H1 (cell line): ENCODE data around the gene TP53BP2. TPM values are rescaled to one million over a fixed set of nuclear protein-coding genes. Genes with fewer than 3 reads are reported as not detected.

Experiments
- CTCF ChIA-PET: fragments of 300-600 bp; sonication (Branson Sonifier 250); formaldehyde crosslinking; loops from one replicate; lab custom pipeline; 2021; ENCODE audit not compliant: partially characterized antibody; lab: Charles Lee
- POLR2A ChIA-PET: fragments of 300-600 bp; sonication (Branson Sonifier 250); formaldehyde crosslinking; loops from one replicate; lab custom pipeline; 2021; ENCODE audit warnings: inconsistent platforms; ENCODE audit not compliant: partially characterized antibody; lab: Charles Lee
- DNase-seq, 2 experiments: peaks; one replicate each; pipeline versions ENCODE4 v3.0.0 to v3.0.0-alpha.2; 2010 to 2022; ENCODE audit warnings: low spot score in 2 of 2, low read depth in 1 of 2, mixed read lengths in 1 of 2
- FAIRE-seq: peaks from 2 replicates; lab custom pipeline; 2011; peaks lifted over from hg19 to GRCh38; lab: Jason Lieb, UNC
- H2AFZ ChIP-seq: 2 replicates; pipeline ENCODE4 v1.8.1; 2012; ENCODE audit warnings: low read length, inconsistent platforms
- H2AK5ac ChIP-seq: 2 replicates; pipeline ENCODE4 v1.6.1; 2013; ENCODE audit warnings: low read depth, low read length
- H2BK120ac ChIP-seq: replicated peaks from 2 replicates; pipeline ENCODE3; 2013; ENCODE audit warnings: low read depth, low read length, inconsistent platforms
- H2BK12ac ChIP-seq: 2 replicates; pipeline ENCODE4 v1.6.1; 2013; ENCODE audit warnings: low read depth, low read length
- H2BK15ac ChIP-seq: 2 replicates; pipeline ENCODE4 v1.6.1; 2013; ENCODE audit warnings: low read length
- H2BK20ac ChIP-seq: 2 replicates; pipeline ENCODE4 v1.6.1; 2013; ENCODE audit warnings: low read length
- H2BK5ac ChIP-seq: 2 replicates; pipeline ENCODE4 v1.6.1; 2013; ENCODE audit warnings: low read depth, low read length
- H3K14ac ChIP-seq: 2 replicates; pipeline ENCODE4 v1.6.1; 2013; ENCODE audit warnings: inconsistent platforms; ENCODE audit not compliant: insufficient read length
- H3K18ac ChIP-seq: 2 replicates; pipeline ENCODE4 v1.6.1; 2013; ENCODE audit warnings: low read length; ENCODE audit errors: extremely low read depth
- H3K23ac ChIP-seq: 2 replicates; pipeline ENCODE4 v1.6.1; 2013; ENCODE audit warnings: inconsistent platforms; ENCODE audit not compliant: insufficient read length
- H3K23me2 ChIP-seq: 2 replicates; pipeline ENCODE4 v1.6.1; 2013; ENCODE audit warnings: low read depth, low read length
- H3K27ac ChIP-seq: 2 replicates; pipeline ENCODE4 v1.6.1; 2011; ENCODE audit warnings: low read depth, low read length, inconsistent platforms
- H3K27me3 ChIP-seq, 4 experiments: replicated peaks in 1 of 4; 1 replicate in 1 of 4; 2 replicates in 3 of 4; pipeline versions ENCODE4 v1.6.1 to v1.8.1; 2011 to 2013; ENCODE audit warnings: low read length in 3 of 4, mild to moderate bottlenecking in 3 of 4, inconsistent platforms in 2 of 4, mixed read lengths in 2 of 4, moderate library complexity in 1 of 4; ENCODE audit not compliant: control insufficient read depth in 3 of 4, insufficient read depth in 3 of 4; ENCODE audit errors: extremely low read depth in 1 of 4
- H3K36me3 ChIP-seq, 4 experiments: 2 replicates each; pipeline versions ENCODE4 v1.6.1 to v1.8.1; 2011 to 2013; ENCODE audit warnings: mild to moderate bottlenecking in 4 of 4, low read length in 3 of 4, moderate library complexity in 2 of 4, control low read depth in 1 of 4, inconsistent platforms in 1 of 4; ENCODE audit not compliant: insufficient read depth in 4 of 4, control insufficient read depth in 2 of 4
- H3K4ac ChIP-seq: replicated peaks from 2 replicates; pipeline ENCODE3; 2013; ENCODE audit warnings: low read length, low read depth, mixed read lengths, inconsistent platforms; ENCODE audit not compliant: insufficient read length
- H3K4me1 ChIP-seq, 4 experiments: replicated peaks in 1 of 4; 1 replicate in 1 of 4; 2 replicates in 3 of 4; pipeline versions ENCODE4 v1.6.1 to v1.8.1; 2011 to 2013; ENCODE audit warnings: low read length in 3 of 4, inconsistent platforms in 2 of 4, mixed read lengths in 1 of 4; ENCODE audit not compliant: insufficient read depth in 4 of 4, control insufficient read depth in 3 of 4
- H3K4me2 ChIP-seq, 2 experiments: 2 replicates each; pipeline versions ENCODE4 v1.6.1 to v1.8.1; 2011 to 2013; ENCODE audit warnings: low read depth in 2 of 2, low read length in 2 of 2, control low read depth in 1 of 2, inconsistent platforms in 1 of 2, mild to moderate bottlenecking in 1 of 2; ENCODE audit not compliant: insufficient read depth in 1 of 2
- H3K4me3 ChIP-seq, 4 experiments: fragments of 200-600, 300-600 bp in 1 of 4; sonication (generic), shearing (Covaris generic), sonication (Bioruptor Twin) in 1 of 4; 2 replicates each; pipeline versions ENCODE4 v1.5.1 to v1.8.1; 2011 to 2016; ENCODE audit warnings: low read length in 4 of 4, low read depth in 3 of 4, control low read depth in 2 of 4, inconsistent platforms in 2 of 4, mild to moderate bottlenecking in 2 of 4, mixed read lengths in 1 of 4, moderate library complexity in 1 of 4; ENCODE audit not compliant: insufficient read depth in 2 of 4; ENCODE audit errors: extremely low read depth in 1 of 4
- H3K56ac ChIP-seq: replicated peaks from 2 replicates; pipeline ENCODE3; 2013; ENCODE audit warnings: low read depth, mild to moderate bottlenecking, mixed read lengths, low read length, inconsistent platforms; ENCODE audit not compliant: insufficient read length
- H3K79me1 ChIP-seq: 2 replicates; pipeline ENCODE4 v1.6.1; 2013; ENCODE audit warnings: low read depth, low read length, control low read depth
- H3K79me2 ChIP-seq, 2 experiments: 2 replicates each; pipeline versions ENCODE4 v1.6.1 to v1.8.1; 2012 to 2013; ENCODE audit warnings: low read length in 2 of 2, mild to moderate bottlenecking in 2 of 2, inconsistent platforms in 1 of 2; ENCODE audit not compliant: insufficient read depth in 2 of 2, control insufficient read depth in 1 of 2
- H3K9ac ChIP-seq, 4 experiments: replicated peaks in 1 of 4; 1 replicate in 1 of 4; 2 replicates in 3 of 4; pipeline versions ENCODE4 v1.6.1 to v1.8.1; 2011 to 2013; ENCODE audit warnings: low read depth in 3 of 4, low read length in 3 of 4, control low read depth in 2 of 4, mild to moderate bottlenecking in 2 of 4, moderate library complexity in 2 of 4, inconsistent platforms in 1 of 4; ENCODE audit errors: extremely low read depth in 1 of 4
- H3K9me3 ChIP-seq, 2 experiments: 2 replicates each; pipeline versions ENCODE4 v1.6.1 to v1.8.1; 2012 to 2013; ENCODE audit warnings: mild to moderate bottlenecking in 2 of 2, moderate library complexity in 2 of 2, control low read depth in 1 of 2, inconsistent platforms in 1 of 2, low read depth in 1 of 2, low read length in 1 of 2, mixed read lengths in 1 of 2; ENCODE audit not compliant: insufficient read depth in 2 of 2
- H4K20me1 ChIP-seq, 2 experiments: replicated peaks in 1 of 2; 2 replicates each; pipeline versions ENCODE3 to v1.8.1; 2011 to 2013; ENCODE audit warnings: inconsistent platforms in 2 of 2, low read length in 2 of 2, mild to moderate bottlenecking in 1 of 2; ENCODE audit not compliant: insufficient read depth in 2 of 2, control insufficient read depth in 1 of 2
- H4K5ac ChIP-seq: 2 replicates; pipeline ENCODE4 v1.6.1; 2013; ENCODE audit warnings: low read length, low read depth, mixed read lengths, inconsistent platforms; ENCODE audit not compliant: insufficient read length
- H4K8ac ChIP-seq: 2 replicates; pipeline ENCODE4 v1.8.0; 2013; ENCODE audit warnings: mild to moderate bottlenecking, moderate library complexity, low read length, inconsistent platforms; ENCODE audit not compliant: insufficient read depth; ENCODE audit errors: extremely low read depth
- H4K91ac ChIP-seq: replicated peaks from 2 replicates; pipeline ENCODE3; 2013; ENCODE audit warnings: low read length, mixed read lengths, inconsistent platforms; ENCODE audit not compliant: insufficient read length
- EGR1 ChIP-seq: IDR thresholded peaks from 2 replicates; pipeline ENCODE4 v1.6.1; 2011; ENCODE audit warnings: low read depth, low read length, borderline replicate concordance
- EP300 ChIP-seq, 2 experiments: IDR thresholded peaks; 1 replicate in 1 of 2; 2 replicates in 1 of 2; pipeline ENCODE4 v1.6.1; 2011 to 2012; ENCODE audit warnings: low read depth in 2 of 2, low read length in 2 of 2, mild to moderate bottlenecking in 2 of 2, borderline replicate concordance in 1 of 2, inconsistent platforms in 1 of 2, moderate library complexity in 1 of 2
- EZH2 ChIP-seq: fragments of 200-600 bp; sonication (generic); IDR thresholded peaks from 2 replicates; pipeline ENCODE4 v1.7.1; 2012; ENCODE audit warnings: low read depth, mild to moderate bottlenecking, moderate library complexity, low read length, inconsistent platforms; ENCODE audit not compliant: severe bottlenecking
- POLR2A ChIP-seq, 2 experiments: IDR thresholded peaks; 1 replicate in 1 of 2; 2 replicates in 1 of 2; pipeline ENCODE4 v1.6.1; 2011; ENCODE audit warnings: low read depth in 2 of 2, low read length in 2 of 2, mild to moderate bottlenecking in 2 of 2; ENCODE audit errors: control extremely low read depth in 1 of 2
- RBBP5 ChIP-seq: IDR thresholded peaks from 2 replicates; pipeline ENCODE4 v1.7.1; 2012; ENCODE audit warnings: low read depth, mild to moderate bottlenecking, inconsistent platforms, low read length, moderate library complexity, borderline replicate concordance
- RFX5 ChIP-seq: IDR thresholded peaks from 2 replicates; pipeline ENCODE4 v1.6.1; 2011; ENCODE audit warnings: low read depth, low read length, improper control_type of control experiment, borderline replicate concordance
- WGBS, 2 experiments: shearing (Covaris generic) in 1 of 2; methylation state at CpG; one replicate each; pipeline versions ENCODE4 v1.1.6 to v1.1.7; 2013 to 2015; ENCODE audit warnings: low lambda C conversion rate in 2 of 2, mixed read lengths in 2 of 2, inconsistent platforms in 1 of 2, low coverage in 1 of 2, missing lambda C conversion rate in 1 of 2; ENCODE audit not compliant: insufficient replicate concordance in 2 of 2, insufficient coverage in 1 of 2, insufficient read length in 1 of 2; ENCODE audit errors: extremely low coverage in 1 of 2, missing lambda C conversion rate in 1 of 2; 5-methylcytosine and 5-hydroxymethylcytosine counted together
- polyA plus RNA-seq, 7 experiments: library from polyadenylated mRNA; depleted of rRNA in 3 of 7; stranded (reverse) in 5 of 7; unstranded in 2 of 7; fragments of >200 nt in 5 of 7; fragments of 200-250 nt in 2 of 7; gene quantifications; 1 replicate in 5 of 7; 2 replicates in 1 of 7; 4 replicates in 1 of 7; pipeline versions ENCODE4 v1.2.1 to v1.2.3, GENCODE V29; 2011 to 2013; ENCODE audit warnings: missing spikeins in 2 of 7, mixed read lengths in 2 of 7
- total RNA-seq: library from RNA; stranded (reverse); fragmentation: NEBNext Ultra II Directional; extraction: Animal tissue kit (Norgen Biotek cat#: 25700); gene quantifications from 2 replicates; pipeline ENCODE4 v1.2.1, GENCODE V29; 2021
- TF ChIP-seq, protein P1 (sequence below): IDR thresholded peaks from 2 replicates; pipeline ENCODE4 v1.6.1; 2012; ENCODE audit warnings: low read length, inconsistent platforms

TP53BP2 gene
- total and polyA plus RNA-seq, 2 of the 8 experiments (the other 6 are each of a cell fraction or from before 2014, with no cell fraction given): 18.0 to 38.7 TPM

DNA sequence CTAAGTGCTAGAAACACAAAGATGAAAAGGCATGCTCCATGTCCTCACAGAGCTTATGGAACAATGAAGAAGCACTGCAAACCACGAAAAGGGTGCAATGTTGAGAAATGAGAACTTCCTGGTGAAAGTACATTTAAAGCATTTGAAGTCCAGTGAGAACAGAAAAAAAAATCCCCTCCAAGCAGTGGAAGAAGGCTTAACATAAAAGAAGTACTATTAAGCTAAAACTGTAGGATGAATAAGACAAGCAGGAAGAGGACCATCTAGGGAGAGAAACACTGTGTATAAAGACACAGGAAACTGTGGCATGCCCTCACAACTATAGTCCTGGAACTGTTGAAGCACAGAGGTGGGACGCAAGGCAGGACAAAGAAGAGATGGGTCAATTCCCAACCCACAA lies 10.0 kb downstream of the TP53BP2 start:
- no peak overlapping the region for H3K4me2 ChIP-seq
- no peaks in the 10 kb centered on the region for H3K27me3 ChIP-seq
- no peak overlapping the region for H4K8ac ChIP-seq
- no peak overlapping the region for H2BK12ac ChIP-seq
- TF ChIP-seq RBBP5: no peak
- no peak for TF ChIP-seq EP300 (IDR thresholded peaks at IDR 0.05; ENCODE audit: borderline replicate concordance in 1 of 2, low read depth in 2 of 2, low read length in 2 of 2)
- no peak for TF ChIP-seq EGR1
- no peak for TF ChIP-seq EZH2
- TF ChIP-seq POLR2A (IDR thresholded peaks at IDR 0.05; ENCODE audit: control extremely low read depth in 1 of 2, low read depth in 2 of 2, low read length in 2 of 2): no peak
- no peak for TF ChIP-seq RFX5
- TF ChIP-seq, protein P1, sequence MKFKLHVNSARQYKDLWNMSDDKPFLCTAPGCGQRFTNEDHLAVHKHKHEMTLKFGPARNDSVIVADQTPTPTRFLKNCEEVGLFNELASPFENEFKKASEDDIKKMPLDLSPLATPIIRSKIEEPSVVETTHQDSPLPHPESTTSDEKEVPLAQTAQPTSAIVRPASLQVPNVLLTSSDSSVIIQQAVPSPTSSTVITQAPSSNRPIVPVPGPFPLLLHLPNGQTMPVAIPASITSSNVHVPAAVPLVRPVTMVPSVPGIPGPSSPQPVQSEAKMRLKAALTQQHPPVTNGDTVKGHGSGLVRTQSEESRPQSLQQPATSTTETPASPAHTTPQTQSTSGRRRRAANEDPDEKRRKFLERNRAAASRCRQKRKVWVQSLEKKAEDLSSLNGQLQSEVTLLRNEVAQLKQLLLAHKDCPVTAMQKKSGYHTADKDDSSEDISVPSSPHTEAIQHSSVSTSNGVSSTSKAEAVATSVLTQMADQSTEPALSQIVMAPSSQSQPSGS: no peak
- no peaks in the 10 kb centered on the region for H3K36me3 ChIP-seq
- no peak overlapping the region for H2BK15ac ChIP-seq
- no peak overlapping the region for H3K9ac ChIP-seq
- H2BK5ac ChIP-seq: no peak overlapping the region
- H3K4me3 ChIP-seq: no peak overlapping the region
- ChIA-PET POLR2A (interaction anchor here (3.2 kb wide), 1 partner anchor 10 kb away, joined by 20 read pairs; the partner anchor contains the start of gene TP53BP2), CTCF (no interaction called here)
- peaks cover 0 to 13% (median 7%) of the 10 kb centered on the region in 4 experiments; a peak in 6 of 7 replicates for H3K4me1 ChIP-seq
- no peaks in the 10 kb centered on the region for H3K9me3 ChIP-seq
- H2AK5ac ChIP-seq: no peak overlapping the region
- no peaks in the 10 kb centered on the region; the same call in 1 of the 2 replicates for H3K23me2 ChIP-seq
- no peak overlapping the region for H2BK120ac ChIP-seq
- no peak overlapping the region for H2AFZ ChIP-seq
- no peak overlapping the region for H3K18ac ChIP-seq
- peaks cover 23 to 96% of the 10 kb centered on the region in 2 experiments for H3K79me2 ChIP-seq
- DNase-seq: no peak
- no peak overlapping the region for H3K23ac ChIP-seq
- 88% methylated on average over 2 of the region's 2 CpGs; no CpG with 5 or more reads in 1 of the 2 experiments for WGBS, 2 experiments
- peaks cover 14 to 31% of the 10 kb centered on the region in 2 experiments for H4K20me1 ChIP-seq
- no peak overlapping the region for H2BK20ac ChIP-seq
- H4K5ac ChIP-seq: no peak overlapping the region
- no peak overlapping the region for H3K27ac ChIP-seq
- no peak overlapping the region for H3K56ac ChIP-seq
- peaks cover 22% of the 10 kb centered on the region for H3K79me1 ChIP-seq
- no peak overlapping the region for H3K4ac ChIP-seq
- FAIRE-seq: no peak
- H3K14ac ChIP-seq: no peak overlapping the region
- H4K91ac ChIP-seq: no peak overlapping the region
